Astrocyte (in vitro differentiated cells and primary cell): ENCODE measurements around the gene ATOSA.

Experiments
- EZH2 ChIP-seq: IDR thresholded peaks from 2 replicates; pipeline ENCODE4 v1.6.1; 2012; ENCODE audit warnings: mild to moderate bottlenecking, low read length, inconsistent platforms; ENCODE audit not compliant: insufficient read depth
- TF ChIP-seq, protein P1 (sequence below): IDR thresholded peaks from 2 replicates; pipeline ENCODE4 v1.5.1; 2011; ENCODE audit warnings: low read depth, mild to moderate bottlenecking, inconsistent platforms, low read length, moderate library complexity; ENCODE audit not compliant: insufficient read depth

DNA sequence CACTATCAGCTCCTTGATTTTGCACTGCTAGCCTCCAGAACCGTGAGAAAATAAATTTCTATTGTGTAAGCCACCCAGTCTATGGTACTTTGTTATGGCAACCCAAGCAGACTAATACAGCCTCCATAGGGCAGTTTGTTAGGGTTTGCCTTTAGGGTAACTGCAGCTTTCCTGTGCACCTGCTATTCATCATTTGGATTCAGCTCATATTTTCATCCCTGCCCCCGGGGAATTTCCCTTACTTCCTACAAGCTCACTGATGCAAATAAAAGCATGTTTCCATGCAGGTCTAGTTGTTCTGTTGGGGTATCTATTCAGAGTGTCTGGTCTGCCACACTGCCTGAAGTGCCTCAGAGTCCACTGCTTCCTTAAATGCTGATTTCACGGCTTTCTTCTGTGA lies 48.6 kb upstream of the ATOSA start:
- TF ChIP-seq, protein P1, sequence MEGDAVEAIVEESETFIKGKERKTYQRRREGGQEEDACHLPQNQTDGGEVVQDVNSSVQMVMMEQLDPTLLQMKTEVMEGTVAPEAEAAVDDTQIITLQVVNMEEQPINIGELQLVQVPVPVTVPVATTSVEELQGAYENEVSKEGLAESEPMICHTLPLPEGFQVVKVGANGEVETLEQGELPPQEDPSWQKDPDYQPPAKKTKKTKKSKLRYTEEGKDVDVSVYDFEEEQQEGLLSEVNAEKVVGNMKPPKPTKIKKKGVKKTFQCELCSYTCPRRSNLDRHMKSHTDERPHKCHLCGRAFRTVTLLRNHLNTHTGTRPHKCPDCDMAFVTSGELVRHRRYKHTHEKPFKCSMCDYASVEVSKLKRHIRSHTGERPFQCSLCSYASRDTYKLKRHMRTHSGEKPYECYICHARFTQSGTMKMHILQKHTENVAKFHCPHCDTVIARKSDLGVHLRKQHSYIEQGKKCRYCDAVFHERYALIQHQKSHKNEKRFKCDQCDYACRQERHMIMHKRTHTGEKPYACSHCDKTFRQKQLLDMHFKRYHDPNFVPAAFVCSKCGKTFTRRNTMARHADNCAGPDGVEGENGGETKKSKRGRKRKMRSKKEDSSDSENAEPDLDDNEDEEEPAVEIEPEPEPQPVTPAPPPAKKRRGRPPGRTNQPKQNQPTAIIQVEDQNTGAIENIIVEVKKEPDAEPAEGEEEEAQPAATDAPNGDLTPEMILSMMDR: no peak
- TF ChIP-seq EZH2: no peak
